ENCODE measurements around the gene THRB.

Gene THRB

GRCh38 chr3:24270204-24270691, 224.4 kb downstream of the THRB start:
- DNase-seq (ENCODE audit: low spot score), result peak; percentile 36

GRCh38 chr3:24264748-24265158, 229.9 kb downstream of the THRB start:
- peak; percentile 58 for DNase-seq (ENCODE audit: low spot score)

- no peak for DNase-seq (ENCODE audit: low spot score)
Observed at GRCh38 chr3:24264011-24264410, 230.6 kb downstream of the THRB start.

- no peak for DNase-seq (ENCODE audit: low spot score)
Observed at GRCh38 chr3:24263069-24263668, 231.5 kb downstream of the THRB start.

- DNase-seq (ENCODE audit: low spot score), result no peak
Observed at GRCh38 chr3:24261521-24261920, 233.1 kb downstream of the THRB start.

GRCh38 chr3:24259901-24260512, 234.6 kb downstream of the THRB start:
- DNase-seq (ENCODE audit: low spot score), result peak; percentile 22

- no peak for DNase-seq (ENCODE audit: low spot score)
Observed at GRCh38 chr3:24258727-24259600, 235.7 kb downstream of the THRB start.

GRCh38 chr3:24258260-24258659, 236.4 kb downstream of the THRB start:
- DNase-seq (ENCODE audit: low spot score), result no peak

GRCh38 chr3:24255414-24255813, 239.2 kb downstream of the THRB start:
- no peak for DNase-seq (ENCODE audit: low spot score)

GRCh38 chr3:24254649-24255048, 240.0 kb downstream of the THRB start:
- DNase-seq (ENCODE audit: low spot score), result peak; percentile 64

GRCh38 chr3:24253336-24253735, 241.3 kb downstream of the THRB start:
- no peak for DNase-seq (ENCODE audit: low spot score)

GRCh38 chr3:24249523-24249922, 245.1 kb downstream of the THRB start:
- no peak for DNase-seq (ENCODE audit: low spot score)

GRCh38 chr3:24245056-24245455, 249.6 kb downstream of the THRB start:
- DNase-seq (ENCODE audit: low spot score), result no peak

GRCh38 chr3:24244491-24244890, 250.2 kb downstream of the THRB start:
- DNase-seq (ENCODE audit: low spot score), result no peak

- peak; percentile 82 for DNase-seq (ENCODE audit: low spot score)
Observed at GRCh38 chr3:24242012-24242698, 252.5 kb downstream of the THRB start.

- DNase-seq (ENCODE audit: low spot score), result no peak
Observed at GRCh38 chr3:24240306-24240705, 254.3 kb downstream of the THRB start.

GRCh38 chr3:24237971-24238706, 256.5 kb downstream of the THRB start:
- peak; percentile 77 for DNase-seq (ENCODE audit: low spot score)

GRCh38 chr3:24235121-24235520, 259.5 kb downstream of the THRB start:
- no peak for DNase-seq (ENCODE audit: low spot score)

- no peak for DNase-seq (ENCODE audit: low spot score)
Observed at GRCh38 chr3:24232784-24233183, 261.9 kb downstream of the THRB start.

GRCh38 chr3:24229468-24230221, 265.0 kb downstream of the THRB start:
- DNase-seq (ENCODE audit: low spot score), result no peak

- no peak for DNase-seq (ENCODE audit: low spot score)
Observed at GRCh38 chr3:24227635-24228034, 267.0 kb downstream of the THRB start.

All from GM03348 (cell line).